ENCODE results near the gene ZNF438.
"Not testable (repeated sequence)": the region's sequence is repeated elsewhere in the genome, so short reads cannot be mapped to it uniquely, and the experiment has no call there.

Gene ZNF438

DNA sequence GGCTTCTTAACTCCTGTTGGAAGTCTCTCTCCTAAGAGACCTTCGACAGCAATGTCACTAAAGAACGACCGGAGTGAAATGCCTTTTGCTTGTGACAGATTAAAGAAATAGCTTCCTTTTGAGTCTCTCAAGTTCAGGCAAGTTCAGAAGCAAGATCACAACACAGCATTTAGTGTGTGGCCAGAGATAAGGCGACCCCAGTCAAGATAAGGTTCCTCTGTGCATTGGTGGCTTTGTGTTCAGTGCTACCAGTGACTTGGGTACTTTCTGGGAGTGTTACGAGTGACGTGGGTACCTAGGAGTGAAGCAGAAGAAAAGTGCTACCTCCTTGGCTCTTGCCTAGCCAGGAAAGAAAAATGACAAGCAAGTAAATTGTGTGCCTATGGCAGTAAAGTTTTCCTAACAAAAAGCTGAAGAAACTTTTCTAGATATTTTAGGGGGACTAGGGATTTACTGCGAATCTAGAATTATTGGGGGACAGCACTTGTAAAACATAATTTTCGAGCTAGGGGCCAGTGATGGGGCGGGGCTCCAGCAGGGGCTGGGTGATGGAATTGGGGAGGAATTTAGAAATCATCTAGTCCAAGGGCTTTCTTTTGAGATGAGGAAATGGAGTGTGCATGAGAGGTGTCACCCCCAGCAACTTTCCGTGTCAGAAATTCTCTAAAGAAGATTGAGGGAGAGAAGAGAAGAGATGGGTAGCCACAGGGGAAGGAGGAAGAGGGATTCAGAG, 210.2 kb downstream of the ZNF438 start:
- DNase-seq, result no peak

DNA sequence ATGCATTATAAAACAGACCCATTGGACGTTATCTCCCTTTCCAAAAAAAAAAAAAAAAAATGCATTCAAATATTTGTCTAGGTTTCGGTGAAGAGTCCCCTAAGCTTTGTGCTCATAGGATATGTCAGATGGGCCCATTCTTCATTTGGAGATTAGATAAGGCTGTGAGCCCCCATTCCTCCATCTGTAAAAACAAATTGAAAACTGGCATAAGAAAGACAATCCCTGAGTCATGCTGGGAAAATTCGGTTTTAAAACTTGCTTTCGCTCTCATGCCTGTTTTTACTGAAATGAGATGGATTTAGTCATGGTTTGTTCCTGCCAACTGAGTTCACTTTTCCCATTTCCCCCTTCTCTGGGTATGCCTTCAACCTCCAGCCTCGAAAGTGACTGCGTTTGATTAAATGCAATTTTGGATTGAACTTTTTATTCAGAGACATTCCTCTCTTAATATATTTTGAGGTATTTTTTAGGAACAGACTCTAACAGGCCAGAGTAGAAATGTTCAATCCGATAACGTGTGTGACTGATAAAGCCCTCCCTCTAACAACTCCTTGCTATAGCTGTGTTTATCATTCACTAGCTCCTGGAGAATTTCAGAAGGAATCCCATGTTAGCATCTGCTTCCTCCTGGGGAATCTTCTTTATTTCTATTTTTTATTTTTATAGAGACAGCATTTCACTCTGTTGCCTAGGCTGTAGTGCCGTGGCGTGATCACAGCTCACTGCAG, 211.2 kb downstream of the ZNF438 start:
- no peak for DNase-seq

DNA sequence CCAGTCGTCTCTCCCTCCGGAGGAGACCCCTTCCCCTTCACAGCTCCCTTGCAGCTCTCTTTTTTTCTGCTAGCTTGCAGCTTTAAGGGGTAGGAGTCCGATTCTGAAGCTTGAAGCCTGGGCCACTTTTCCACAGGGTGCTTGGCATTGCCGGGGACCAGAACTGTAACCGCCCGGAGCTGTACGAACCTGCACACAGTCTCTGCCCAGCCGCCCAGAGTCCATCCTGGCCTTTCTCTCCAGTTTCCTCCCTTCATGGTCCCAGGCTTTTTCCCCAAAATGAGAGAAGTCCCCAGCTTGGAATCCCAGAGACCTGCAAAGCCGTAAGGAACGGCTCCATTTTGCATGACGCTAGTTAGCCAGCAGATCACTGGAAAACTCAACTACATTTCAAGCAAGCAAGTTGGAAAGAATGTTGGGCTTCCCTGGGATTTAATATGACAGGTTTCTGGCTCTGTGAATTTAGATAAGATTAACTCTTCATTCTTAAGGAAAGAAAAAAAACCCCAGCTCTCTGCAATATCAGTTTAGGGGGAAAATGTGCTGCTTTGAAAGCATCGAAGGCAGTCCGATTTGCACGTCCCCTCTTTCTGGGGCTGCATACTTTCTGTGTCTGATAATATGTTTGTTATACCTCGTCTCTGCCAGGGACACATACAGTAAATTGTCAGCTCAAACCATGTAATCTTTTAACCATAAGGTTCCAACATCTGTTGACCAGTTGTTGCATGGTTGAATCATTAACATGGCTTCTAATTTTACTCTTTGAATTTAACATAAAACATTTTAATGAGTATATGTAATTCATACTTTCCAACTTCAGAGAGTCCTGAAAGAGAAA, 212.1 kb downstream of the ZNF438 start:
- DNase-seq, result no peak

- no peak for DNase-seq
Observed at GRCh38 chr10:30818854-30819253, 212.8 kb downstream of the ZNF438 start.

DNA sequence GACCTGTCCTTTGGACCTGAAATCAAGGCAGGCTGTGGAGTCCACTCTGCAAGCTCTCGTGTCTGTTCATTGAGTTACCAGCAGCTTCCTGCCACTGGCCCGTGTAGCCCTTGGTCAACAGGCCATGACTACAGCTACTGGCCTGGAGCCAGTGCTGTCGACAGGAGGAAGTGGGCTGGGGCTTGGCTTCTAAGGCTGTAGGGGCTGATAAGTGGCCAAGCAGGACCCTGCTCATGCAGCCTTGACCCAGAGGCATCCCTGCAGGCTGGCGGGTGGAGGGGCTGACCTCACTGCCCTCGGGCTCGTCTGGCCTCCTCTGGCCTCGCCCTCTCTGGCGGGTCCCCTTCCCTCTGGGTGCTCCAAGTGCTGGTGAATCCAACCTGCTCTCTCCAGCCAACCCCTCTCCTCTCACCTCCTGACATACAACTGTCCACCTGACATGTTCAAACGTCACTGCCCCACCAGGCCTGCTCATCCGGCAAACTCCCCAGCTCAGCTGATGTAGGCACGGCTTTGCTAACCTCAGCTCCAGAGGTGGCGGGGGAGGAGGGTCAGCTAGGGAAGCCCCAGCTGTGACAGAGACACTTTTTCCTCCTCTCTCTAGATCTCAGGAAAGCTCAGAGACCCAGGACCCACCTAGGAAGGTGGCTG, 213.5 kb downstream of the ZNF438 start:
- no peak for DNase-seq

DNA sequence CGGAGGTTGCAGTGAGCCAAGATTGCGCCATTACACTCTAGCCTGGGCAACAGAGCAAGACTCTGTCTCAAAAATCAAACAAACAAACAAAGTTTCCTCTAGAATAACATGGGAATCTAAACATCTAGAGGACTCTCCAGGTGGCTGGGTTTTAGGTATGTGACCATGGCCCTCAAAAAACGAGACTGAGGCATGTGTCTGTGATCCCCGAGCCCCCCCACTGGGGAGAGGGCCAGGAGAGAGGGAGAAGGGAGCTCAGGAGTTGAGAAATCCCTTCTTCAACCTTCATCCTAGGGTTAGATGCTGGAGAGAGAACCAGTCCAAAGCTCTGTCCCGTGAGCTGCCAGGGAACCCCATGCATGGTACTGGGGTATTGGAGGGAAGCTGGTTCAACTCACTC, 214.1 kb downstream of the ZNF438 start:
- no peak for DNase-seq

GRCh38 chr10:30816820-30817171, 214.9 kb downstream of the ZNF438 start:
- no peak for DNase-seq

- DNase-seq, result no peak
Observed at GRCh38 chr10:30816159-30816819, 215.4 kb downstream of the ZNF438 start.

DNA sequence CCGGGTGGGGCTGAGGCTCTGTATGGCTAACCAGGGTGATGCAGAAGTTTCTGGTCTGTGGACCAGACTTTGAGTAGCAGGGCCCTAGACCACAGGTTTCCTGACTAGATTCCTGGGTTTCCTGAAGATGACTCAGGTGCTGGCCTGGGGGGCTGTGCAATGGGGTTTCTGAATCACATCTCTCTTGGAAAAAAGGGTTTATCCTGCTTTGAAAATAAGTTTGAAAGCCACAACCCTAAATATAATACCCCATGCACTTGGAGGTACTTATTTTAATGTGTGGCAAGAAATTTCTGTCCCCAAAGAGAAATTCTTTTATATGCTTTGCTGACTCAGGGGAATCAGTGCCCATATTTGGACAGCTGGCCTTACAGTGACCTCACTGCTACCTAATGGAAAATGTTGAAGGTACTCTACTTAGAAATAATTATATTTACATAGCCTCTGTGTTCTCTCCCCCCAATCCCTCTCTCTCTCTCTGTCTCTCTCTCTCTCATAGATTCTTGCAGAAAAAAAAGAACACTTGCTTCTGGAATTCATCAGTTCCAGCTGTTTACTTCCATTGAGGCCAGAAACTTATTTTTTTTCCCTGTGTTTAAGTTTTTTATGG, 217.7 kb downstream of the ZNF438 start:
- peak; percentile 43 for DNase-seq

DNA sequence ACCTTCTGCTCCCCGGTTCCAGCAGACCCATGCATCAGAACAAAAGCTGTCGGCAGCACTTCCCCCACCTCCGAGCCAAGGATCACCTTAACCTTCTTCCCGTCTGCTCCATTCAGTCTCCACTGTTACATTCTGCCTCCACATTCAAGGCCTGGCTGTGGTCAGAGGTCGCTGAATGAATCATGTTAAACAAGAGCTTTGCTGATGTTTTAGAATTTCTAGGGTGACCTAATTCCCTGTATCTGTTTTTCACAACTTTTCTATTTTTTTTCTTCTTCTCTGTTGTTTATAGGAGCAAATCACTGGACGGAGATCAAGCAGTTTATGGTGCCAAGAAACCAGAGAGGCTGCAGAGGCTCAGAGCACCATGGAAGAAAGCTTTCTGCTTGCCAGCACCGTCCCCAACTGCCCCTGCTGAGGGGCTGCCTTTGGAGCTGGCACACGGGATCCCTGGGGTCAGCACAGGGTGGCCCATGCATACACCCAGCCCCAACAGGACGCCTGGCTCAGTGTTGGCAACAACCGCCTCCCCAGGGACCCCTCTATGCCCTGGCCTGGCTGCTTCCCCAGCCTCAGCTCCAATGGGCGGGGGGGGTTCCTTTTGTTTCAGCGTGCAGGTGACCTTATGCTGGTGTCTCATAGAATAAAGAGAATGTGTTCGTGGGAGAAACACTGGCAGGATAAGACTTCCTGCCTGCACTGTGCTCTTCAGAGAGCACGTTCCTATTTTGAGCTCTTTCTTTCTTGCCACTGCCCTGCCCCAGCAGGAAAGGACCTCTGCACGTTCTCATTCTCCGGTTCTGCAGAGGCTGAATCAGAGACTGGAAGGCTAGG, 219.4 kb downstream of the ZNF438 start:
- DNase-seq, result no peak

GRCh38 chr10:30811276-30812017, 220.2 kb downstream of the ZNF438 start:
- no peak for DNase-seq

DNA sequence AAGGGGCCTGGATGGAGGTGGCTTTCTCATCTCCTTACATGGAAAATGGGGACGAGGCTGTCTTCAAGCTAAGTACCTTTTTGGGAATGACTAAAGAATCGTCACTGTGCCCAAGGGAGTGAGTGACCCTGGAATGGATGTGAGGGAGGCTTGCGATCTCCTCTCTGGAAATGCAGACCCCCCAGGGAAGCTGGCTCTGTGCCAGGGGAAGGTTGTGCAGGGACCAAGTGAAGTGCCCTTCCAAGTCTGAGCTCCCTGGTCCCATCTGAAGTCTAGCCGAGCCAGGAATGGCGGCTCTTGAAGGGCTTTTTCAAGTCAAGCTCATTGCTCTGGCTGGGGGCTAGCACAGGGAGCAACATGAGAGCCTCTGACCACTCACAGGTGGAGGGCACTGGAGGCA, 221.2 kb downstream of the ZNF438 start:
- DNase-seq, result no peak

- no peak for DNase-seq
Observed at GRCh38 chr10:30806850-30807249, 224.8 kb downstream of the ZNF438 start.

DNA sequence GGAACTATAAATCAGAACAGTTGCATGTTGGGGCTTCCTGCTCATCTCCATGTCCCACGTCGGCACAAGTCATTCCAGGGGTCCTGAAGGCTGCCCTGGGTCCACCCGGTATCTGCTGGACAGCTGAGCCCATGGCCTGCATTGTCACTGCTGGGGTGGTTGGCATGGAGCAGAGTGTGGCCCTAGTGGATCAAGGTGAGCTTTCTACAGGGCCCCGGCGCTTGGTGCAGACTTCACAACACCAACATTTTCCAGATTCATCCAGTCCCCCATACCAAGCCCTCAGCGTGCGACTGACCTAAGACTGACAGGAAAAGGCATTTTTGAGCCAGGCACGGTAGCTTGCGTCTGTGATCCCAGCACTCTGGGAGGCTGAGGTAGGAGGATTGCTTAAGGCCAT, 226.6 kb downstream of the ZNF438 start:
- no peak for DNase-seq

DNA sequence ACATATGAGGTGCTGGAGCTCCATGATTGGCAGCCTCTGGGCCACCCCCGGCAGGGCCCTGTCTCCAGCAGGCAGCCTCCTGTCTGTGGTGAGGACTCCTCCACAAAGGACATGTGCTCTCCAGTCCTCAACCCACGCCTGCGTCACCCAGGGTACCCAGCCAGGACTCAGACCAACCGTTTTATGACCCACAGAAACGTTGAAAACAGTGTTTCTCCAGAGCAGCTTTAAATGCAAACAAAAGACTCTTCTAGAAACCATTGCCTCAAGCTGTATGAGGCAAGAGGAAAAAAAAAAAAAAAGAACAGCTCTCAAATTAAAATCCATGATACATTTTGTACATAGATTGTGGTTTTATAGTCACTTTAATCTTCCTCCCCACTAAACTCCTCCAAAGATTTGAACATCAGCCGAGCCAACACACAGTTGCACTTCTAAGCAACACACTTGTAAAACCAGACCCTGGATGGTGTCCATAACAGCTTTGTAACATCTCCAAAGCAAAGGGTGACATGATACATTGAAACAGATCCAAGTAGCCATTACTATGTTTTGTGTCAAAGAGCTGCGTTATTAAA, 227.1 kb downstream of the ZNF438 start:
- no peak for DNase-seq

- no peak for DNase-seq
Observed at GRCh38 chr10:30803892-30804322, 227.8 kb downstream of the ZNF438 start.

GRCh38 chr10:30803058-30803457, 228.6 kb downstream of the ZNF438 start:
- DNase-seq, result no peak

- no peak for DNase-seq
Observed at GRCh38 chr10:30800368-30800767, 231.3 kb downstream of the ZNF438 start.

DNA sequence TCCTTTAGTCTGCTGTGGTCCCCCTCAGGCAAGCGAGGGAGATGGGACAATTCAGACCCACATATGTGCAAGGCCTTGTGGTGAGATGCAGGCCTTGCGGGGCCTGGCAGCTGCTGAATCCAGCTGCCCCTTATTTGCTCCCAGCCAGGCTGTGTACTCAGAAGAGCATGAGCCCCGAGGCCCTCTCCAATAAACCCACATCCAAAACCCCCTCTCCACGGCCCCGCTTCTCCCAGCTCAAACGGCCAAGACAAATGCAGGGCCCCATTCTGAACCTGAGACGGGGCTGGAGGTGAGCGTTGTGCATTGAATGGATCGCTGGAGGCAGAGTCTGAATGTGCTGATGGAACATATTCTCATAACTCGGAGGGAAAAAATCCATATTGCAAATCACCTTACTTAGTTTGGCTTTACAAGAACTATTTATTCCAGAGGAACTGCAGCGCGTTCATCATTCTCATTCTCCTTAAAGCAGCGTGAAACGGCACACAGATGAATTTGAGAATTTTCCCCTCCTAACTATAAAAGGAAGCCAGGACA, 232.9 kb downstream of the ZNF438 start:
- DNase-seq, result no peak

- DNase-seq, result not testable (repeated sequence)
Observed at GRCh38 chr10:30795024-30795423, 236.6 kb downstream of the ZNF438 start.
